Activated CD4-positive, alpha-beta T cell treated with anti-CD3 and anti-CD28 coated beads, Interleukin-2, amount 50 U/mL, for 4 hours (primary cell): ENCODE measurements around the gene SOHLH1.

Source experiments
- DNase-seq, 2 experiments: peaks; one replicate each; pipeline ENCODE4 v3.0.0-alpha.2; 2020

The SOHLH1 gene

GRCh38 chr9:135655317-135655716 is 44.0 kb downstream of the SOHLH1 start:
- no peak for DNase-seq

- no peak for DNase-seq
Observed at GRCh38 chr9:135650408-135650807, 48.9 kb downstream of the SOHLH1 start.

- DNase-seq = no peak
Observed at GRCh38 chr9:135649508-135649907, 49.8 kb downstream of the SOHLH1 start.

GRCh38 chr9:135648494-135649410 is 50.5 kb downstream of the SOHLH1 start:
- no peak for DNase-seq

- DNase-seq = no peak
Observed at GRCh38 chr9:135647884-135648283, 51.4 kb downstream of the SOHLH1 start.

GRCh38 chr9:135644631-135645218 is 54.6 kb downstream of the SOHLH1 start:
- no peak for DNase-seq
